GM10248 (cell line): ENCODE measurements around the gene ZNF805.

Source experiments
- CTCF ChIA-PET: fragments of 300-600 bp; sonication (Branson Sonifier 250); formaldehyde crosslinking; extraction: SDS; loops from one replicate; lab custom pipeline; 2021; ENCODE audit warnings: antibody characterized with exemption; lab: Yijun Ruan, JAX
- POLR2A ChIA-PET: fragments of 350-650 bp; sonication (Branson Sonifier 250); formaldehyde crosslinking; extraction: SDS; loops from one replicate; lab custom pipeline; 2020; ENCODE audit warnings: antibody characterized with exemption; lab: Yijun Ruan, JAX
- DNase-seq: peaks from one replicate; pipeline ENCODE4 v3.0.0; 2012; ENCODE audit errors: extremely low spot score
- CTCF ChIP-seq: IDR thresholded peaks from 2 replicates; pipeline ENCODE4 v1.5.1; 2012; ENCODE audit warnings: mild to moderate bottlenecking, low read depth; ENCODE audit errors: extremely low read depth, missing control alignments, control extremely low read depth

Gene ZNF805

DNA sequence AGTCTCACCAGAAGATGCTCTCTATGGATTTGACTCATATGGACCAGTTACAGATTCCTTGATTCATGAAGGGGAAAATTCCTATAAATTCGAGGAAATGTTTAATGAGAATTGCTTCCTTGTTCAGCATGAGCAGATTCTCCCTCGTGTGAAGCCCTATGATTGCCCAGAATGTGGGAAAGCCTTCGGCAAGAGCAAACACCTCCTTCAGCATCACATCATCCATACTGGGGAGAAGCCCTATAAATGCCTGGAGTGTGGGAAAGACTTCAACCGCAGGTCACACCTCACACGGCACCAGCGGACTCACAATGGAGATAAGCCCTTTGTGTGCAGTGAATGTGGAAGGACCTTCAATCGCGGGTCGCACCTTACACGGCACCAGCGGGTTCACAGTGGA is 50.5 kb downstream of the ZNF805 start:
- no peak for TF ChIP-seq CTCF
- CTCF ChIA-PET = no interaction called here
- POLR2A ChIA-PET = no interaction called here
- no peak for DNase-seq

- DNase-seq = no peak
- no peak for TF ChIP-seq CTCF
- POLR2A ChIA-PET = no interaction called here
- CTCF ChIA-PET = interaction anchor here (0.6 to 1.0 kb wide), 2 partner anchors 10 to 21 kb away, joined by 3 read pairs; no protein-coding TSS in a partner anchor
Observed at GRCh38 chr19:57292547-57292946, 52.1 kb downstream of the ZNF805 start.

- CTCF ChIA-PET = interaction anchor here (1.0 to 1.1 kb wide), 2 partner anchors 8 to 16 kb away, joined by 3 read pairs; no protein-coding TSS in a partner anchor
- no peak for DNase-seq
- POLR2A ChIA-PET = no interaction called here
- no peak for TF ChIP-seq CTCF
Observed at GRCh38 chr19:57293719-57294118, 53.3 kb downstream of the ZNF805 start.

DNA sequence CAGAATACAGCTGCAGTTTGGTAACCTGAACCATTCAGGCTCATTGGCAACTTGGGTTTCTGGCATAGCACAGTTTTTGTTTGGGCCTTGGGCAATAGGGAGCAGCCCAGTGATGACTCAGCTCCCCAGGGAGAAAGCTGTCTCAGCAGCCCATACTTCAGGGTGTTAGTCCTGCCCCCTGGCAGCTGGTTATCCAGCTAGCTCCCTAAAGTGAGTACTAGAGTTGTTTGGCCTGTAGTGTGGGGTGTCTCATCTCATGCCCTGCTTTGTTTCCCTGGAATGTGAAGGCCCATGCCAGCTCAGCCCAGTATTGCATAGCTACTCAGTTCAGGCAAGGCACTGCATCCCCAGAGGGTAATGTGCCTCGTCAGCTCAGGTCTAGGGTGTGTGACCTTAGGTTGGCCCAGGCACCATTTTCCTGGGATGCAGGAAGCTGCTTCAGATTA is 61.6 kb downstream of the ZNF805 start:
- DNase-seq = no peak
- CTCF ChIA-PET = interaction anchor here (1.0 to 2.2 kb wide), 5 partner anchors 9 to 16 kb away, joined by 3 to 10 read pairs (median 4); no protein-coding TSS in a partner anchor
- TF ChIP-seq CTCF = no peak

GRCh38 chr19:57302727-57303401 is 62.4 kb downstream of the ZNF805 start:
- no peak for DNase-seq
- TF ChIP-seq CTCF = no peak
- ChIA-PET CTCF (interaction anchor here (1.0 to 2.2 kb wide), 5 partner anchors 8 to 15 kb away, joined by 3 to 10 read pairs (median 4); no protein-coding TSS in a partner anchor), POLR2A (interaction anchor here (1.1 to 2.0 kb wide), 3 partner anchors 8 to 48 kb away, joined by 4 to 7 read pairs (median 5); partner anchors contain the start of gene ZNF304)

More for the DNA sequence above, 61.6 kb downstream of the ZNF805 start:
- POLR2A ChIA-PET = interaction anchor here (1.1 to 2.0 kb wide), 3 partner anchors 9 to 49 kb away, joined by 4 to 7 read pairs (median 5); partner anchors contain the start of gene ZNF304
